Regular cardiac myocyte (primary cell): Measurements from ENCODE around the gene ATP8B4. TPM values are rescaled to one million over a fixed set of nuclear protein-coding genes. Genes with fewer than 3 reads are reported as not detected.

Experiments used
- total RNA-seq: library from RNA; depleted of rRNA; stranded (reverse); fragments of >200 nt; gene quantifications from 2 replicates; pipeline ENCODE4 v1.2.3, GENCODE V29; 2014

Gene ATP8B4, protein sequence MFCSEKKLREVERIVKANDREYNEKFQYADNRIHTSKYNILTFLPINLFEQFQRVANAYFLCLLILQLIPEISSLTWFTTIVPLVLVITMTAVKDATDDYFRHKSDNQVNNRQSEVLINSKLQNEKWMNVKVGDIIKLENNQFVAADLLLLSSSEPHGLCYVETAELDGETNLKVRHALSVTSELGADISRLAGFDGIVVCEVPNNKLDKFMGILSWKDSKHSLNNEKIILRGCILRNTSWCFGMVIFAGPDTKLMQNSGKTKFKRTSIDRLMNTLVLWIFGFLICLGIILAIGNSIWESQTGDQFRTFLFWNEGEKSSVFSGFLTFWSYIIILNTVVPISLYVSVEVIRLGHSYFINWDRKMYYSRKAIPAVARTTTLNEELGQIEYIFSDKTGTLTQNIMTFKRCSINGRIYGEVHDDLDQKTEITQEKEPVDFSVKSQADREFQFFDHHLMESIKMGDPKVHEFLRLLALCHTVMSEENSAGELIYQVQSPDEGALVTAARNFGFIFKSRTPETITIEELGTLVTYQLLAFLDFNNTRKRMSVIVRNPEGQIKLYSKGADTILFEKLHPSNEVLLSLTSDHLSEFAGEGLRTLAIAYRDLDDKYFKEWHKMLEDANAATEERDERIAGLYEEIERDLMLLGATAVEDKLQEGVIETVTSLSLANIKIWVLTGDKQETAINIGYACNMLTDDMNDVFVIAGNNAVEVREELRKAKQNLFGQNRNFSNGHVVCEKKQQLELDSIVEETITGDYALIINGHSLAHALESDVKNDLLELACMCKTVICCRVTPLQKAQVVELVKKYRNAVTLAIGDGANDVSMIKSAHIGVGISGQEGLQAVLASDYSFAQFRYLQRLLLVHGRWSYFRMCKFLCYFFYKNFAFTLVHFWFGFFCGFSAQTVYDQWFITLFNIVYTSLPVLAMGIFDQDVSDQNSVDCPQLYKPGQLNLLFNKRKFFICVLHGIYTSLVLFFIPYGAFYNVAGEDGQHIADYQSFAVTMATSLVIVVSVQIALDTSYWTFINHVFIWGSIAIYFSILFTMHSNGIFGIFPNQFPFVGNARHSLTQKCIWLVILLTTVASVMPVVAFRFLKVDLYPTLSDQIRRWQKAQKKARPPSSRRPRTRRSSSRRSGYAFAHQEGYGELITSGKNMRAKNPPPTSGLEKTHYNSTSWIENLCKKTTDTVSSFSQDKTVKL
- 0.19 and 10.7 TPM in 2 replicates for total RNA-seq

DNA sequence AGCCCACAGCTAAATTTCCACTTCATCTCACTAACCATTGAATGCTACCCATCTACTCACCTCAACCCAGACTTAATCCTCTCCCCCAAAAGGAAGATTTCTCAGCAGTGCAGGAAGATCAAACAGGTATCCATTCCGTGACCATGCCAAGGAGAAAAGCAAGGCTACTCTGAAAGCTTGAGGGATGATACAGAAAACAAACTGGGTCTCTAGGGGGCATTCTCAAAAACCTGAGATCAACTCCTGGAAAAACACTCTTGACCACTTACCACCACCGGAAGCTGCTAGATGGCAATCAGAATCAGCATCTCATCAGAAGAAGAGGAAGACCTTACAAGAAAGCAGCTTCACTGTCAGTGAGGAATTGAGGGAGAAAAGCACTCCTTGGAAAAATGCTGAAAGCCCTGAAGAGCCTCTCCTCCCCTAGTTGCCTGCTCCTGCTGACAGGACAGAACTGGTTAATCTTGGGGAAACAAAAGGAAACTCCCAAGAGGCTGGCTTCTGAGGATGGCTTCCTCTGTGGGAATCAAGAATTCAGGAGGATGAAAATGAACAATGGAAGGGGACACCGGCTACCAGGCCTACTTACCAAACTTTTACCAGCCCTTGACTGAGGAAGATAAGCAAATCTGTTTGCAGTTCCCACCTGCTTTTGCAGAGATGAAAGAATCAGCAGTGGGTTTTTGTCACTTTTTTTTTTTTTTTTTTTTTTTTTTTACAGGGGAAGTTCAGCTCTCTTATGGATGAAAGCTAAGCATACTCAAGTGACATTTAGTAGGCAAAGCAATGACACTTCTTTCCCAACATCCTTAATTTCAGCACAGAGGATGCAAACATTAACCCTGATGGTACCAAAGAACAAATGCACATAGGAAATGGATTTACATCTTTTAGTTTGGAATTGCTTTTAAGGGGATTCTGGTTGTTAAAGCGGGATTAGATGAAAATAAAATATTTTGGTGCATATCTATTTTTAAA is at the start of gene ATP8B4:
Gene ATP8B4 (minus strand): TSS at position 171 of the 978 bp plus-strand sequence. CDS start 12,267 bp downstream, outside the sequence.

Other genes with a start within 250 kb of the ATP8B4 start
- under 0.01 and 2.3 TPM in 2 replicates for gene SLC27A2, start 63.0 kb upstream of the ATP8B4 start, total RNA-seq
- not detected in 2 replicates for gene HDC, start 146.5 kb upstream of the ATP8B4 start, total RNA-seq
- gene GABPB1, start 236.0 kb upstream of the ATP8B4 start, total RNA-seq: 51.3 and 61.9 TPM in 2 replicates